ENCODE measurements around the gene WNT3A. TPM values are rescaled to one million over a fixed set of nuclear protein-coding genes. Genes with fewer than 3 reads are reported as not detected.
A peak's percentile ranks its signal among the peaks of the same experiment; 100 is the strongest.

Gene WNT3A
- total and polyA plus RNA-seq, 9 of the 15 experiments (the other 6 are each of a cell fraction or from before 2014, with no cell fraction given), result not detected

DNA sequence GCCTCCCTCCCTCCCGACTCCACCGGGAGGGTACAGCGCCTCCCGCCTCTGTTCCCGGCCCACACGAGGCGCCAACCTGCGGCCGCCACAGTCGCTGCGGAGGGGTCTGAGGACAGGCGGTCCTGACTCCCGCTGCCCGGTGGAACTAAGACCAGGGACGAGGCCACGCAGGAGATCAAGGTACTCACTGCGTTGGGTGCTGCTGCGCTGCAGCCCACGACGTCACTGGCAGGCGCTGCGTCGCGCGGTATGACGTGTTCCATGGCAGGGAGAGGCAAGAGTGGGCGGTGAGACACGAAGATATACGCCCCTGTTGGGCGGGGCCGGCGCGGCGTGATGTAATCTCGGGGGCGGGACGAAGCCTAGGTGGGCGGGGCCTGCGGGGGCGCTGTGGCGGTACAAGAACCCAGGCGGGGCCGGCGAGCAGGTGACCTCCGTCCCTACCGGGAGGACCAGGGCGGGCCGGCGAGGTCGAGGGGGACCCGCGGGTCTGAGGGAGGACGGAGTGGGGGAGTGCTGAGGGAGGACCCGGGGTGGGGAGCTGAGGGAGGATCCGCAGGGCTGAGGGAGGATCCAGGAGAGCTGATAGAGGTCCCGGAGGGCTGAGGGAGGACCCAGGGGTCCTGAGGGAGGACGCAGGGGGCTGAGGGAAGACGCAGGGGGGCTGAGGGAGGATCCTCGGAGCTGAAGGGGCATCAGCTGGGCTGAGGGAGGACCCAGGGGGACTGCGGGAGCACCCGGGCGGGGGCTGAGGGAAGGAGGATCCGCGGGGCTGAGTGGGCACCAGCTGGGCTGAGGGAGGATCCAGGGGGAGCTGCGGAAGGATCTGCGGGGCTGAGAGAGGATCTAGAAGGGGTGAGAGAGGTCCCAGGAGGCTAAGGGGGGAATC lies 102.5 kb downstream of the WNT3A start, which contains the start of gene MRPL55 (continued):
- 0 out of 2 replicates have a peak, but pooled peaks have one; percentile 16 for TF ChIP-seq HOMEZ (CRISPR knock-in tag; IDR thresholded peaks at IDR 0.05)
- TF ChIP-seq, protein P1, sequence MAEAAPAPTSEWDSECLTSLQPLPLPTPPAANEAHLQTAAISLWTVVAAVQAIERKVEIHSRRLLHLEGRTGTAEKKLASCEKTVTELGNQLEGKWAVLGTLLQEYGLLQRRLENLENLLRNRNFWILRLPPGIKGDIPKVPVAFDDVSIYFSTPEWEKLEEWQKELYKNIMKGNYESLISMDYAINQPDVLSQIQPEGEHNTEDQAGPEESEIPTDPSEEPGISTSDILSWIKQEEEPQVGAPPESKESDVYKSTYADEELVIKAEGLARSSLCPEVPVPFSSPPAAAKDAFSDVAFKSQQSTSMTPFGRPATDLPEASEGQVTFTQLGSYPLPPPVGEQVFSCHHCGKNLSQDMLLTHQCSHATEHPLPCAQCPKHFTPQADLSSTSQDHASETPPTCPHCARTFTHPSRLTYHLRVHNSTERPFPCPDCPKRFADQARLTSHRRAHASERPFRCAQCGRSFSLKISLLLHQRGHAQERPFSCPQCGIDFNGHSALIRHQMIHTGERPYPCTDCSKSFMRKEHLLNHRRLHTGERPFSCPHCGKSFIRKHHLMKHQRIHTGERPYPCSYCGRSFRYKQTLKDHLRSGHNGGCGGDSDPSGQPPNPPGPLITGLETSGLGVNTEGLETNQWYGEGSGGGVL (CRISPR knock-in tag; IDR thresholded peaks at IDR 0.05), result no peak
- TF ChIP-seq EZH2 (IDR thresholded peaks at IDR 0.05; ENCODE audit: borderline replicate concordance, low read depth, low read length), result no peak
- no peak for TF ChIP-seq E4F1 (CRISPR knock-in tag; IDR thresholded peaks at IDR 0.05; ENCODE audit: borderline replicate concordance)
- 0 out of 2 replicates have a peak, but pooled peaks have one; percentile 15 for TF ChIP-seq CBFA2T3 (IDR thresholded peaks at IDR 0.05)
- TF ChIP-seq CBX3 (IDR thresholded peaks at IDR 0.05; ENCODE audit: borderline replicate concordance in 1 of 2, low read length in 2 of 2), result peak in 1 of 2 experiments; percentile 58; a peak in 1 of 3 replicates
- no peak for TF ChIP-seq ZNF586 (CRISPR knock-in tag; conservative IDR thresholded peaks at IDR 0.05)
- no peak for TF ChIP-seq ZNF282 (CRISPR knock-in tag; IDR thresholded peaks at IDR 0.05)
- TF ChIP-seq PCBP2 (IDR thresholded peaks at IDR 0.05; ENCODE audit: low read depth, low read length, poor library complexity, severe bottlenecking), result no peak
- TF ChIP-seq, protein P2, sequence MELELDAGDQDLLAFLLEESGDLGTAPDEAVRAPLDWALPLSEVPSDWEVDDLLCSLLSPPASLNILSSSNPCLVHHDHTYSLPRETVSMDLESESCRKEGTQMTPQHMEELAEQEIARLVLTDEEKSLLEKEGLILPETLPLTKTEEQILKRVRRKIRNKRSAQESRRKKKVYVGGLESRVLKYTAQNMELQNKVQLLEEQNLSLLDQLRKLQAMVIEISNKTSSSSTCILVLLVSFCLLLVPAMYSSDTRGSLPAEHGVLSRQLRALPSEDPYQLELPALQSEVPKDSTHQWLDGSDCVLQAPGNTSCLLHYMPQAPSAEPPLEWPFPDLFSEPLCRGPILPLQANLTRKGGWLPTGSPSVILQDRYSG (tag; conservative IDR thresholded peaks at IDR 0.05; ENCODE audit: low read depth), result no peak
- no peak for TF ChIP-seq FOS (IDR thresholded peaks at IDR 0.05; ENCODE audit: extremely low read depth, insufficient read length)
- peak; percentile 49 for TF ChIP-seq NEUROD1 (IDR thresholded peaks at IDR 0.05; ENCODE audit: borderline replicate concordance, low read depth, low read length, partially characterized antibody)
- no peak for TF ChIP-seq SRSF7 (optimal IDR thresholded peaks at IDR 0.05; ENCODE audit: low read depth, low read length)
- TF ChIP-seq RBM14 (IDR thresholded peaks at IDR 0.05; ENCODE audit: borderline replicate concordance, insufficient read depth, low read depth, low read length), result no peak
- TF ChIP-seq ZNF76 (CRISPR knock-in tag; IDR thresholded peaks at IDR 0.05; ENCODE audit: borderline replicate concordance), result no peak; the same call in 1 of the 2 replicates
- TF ChIP-seq RB1 (IDR thresholded peaks at IDR 0.05; ENCODE audit: low read depth), result peak; percentile 57
- TF ChIP-seq ETV5 (CRISPR knock-in tag; IDR thresholded peaks at IDR 0.05; ENCODE audit: low read depth), result no peak
- TF ChIP-seq KLF1 (tag; IDR thresholded peaks at IDR 0.05), result no peak
- TF ChIP-seq TEAD1 (CRISPR knock-in tag; IDR thresholded peaks at IDR 0.05), result no peak; a peak in 1 of 4 replicates
- no peak; the same call in 1 of the 2 replicates for TF ChIP-seq TCF7 (IDR thresholded peaks at IDR 0.05; ENCODE audit: borderline replicate concordance)
